ENCODE results near the gene TMEM61.

- no peak for TF ChIP-seq CTCF (IDR thresholded peaks at IDR 0.05)
- no peak for TF ChIP-seq POLR2A (IDR thresholded peaks at IDR 0.05)
Measured at GRCh38 chr1:54967372-54967771, 13.1 kb upstream of the TMEM61 start.

Measured in lower leg skin (tissue), 3 donors.